22Rv1 (cell line): ENCODE results near the gene MED26.

Source experiments
- H3K27ac ChIP-seq: fragments of 450-650 bp; 2 replicates; pipeline ENCODE4 v1.5.1; 2017
- CTCF ChIP-seq: fragments of 450-650 bp; IDR thresholded peaks from 2 replicates; pipeline ENCODE4 v1.5.1; 2017; ENCODE audit warnings: mild to moderate bottlenecking
- ZFX ChIP-seq: fragments of 450-650 bp; IDR thresholded peaks from 2 replicates; pipeline ENCODE4 v1.6.1; 2017; ENCODE audit warnings: antibody characterized with exemption, borderline replicate concordance

MED26 gene

GRCh38 chr19:16542910-16543472, 85.0 kb downstream of the MED26 start:
- no peak for TF ChIP-seq CTCF
- no peak for TF ChIP-seq ZFX
- H3K27ac ChIP-seq = peak overlapping the region; percentile 70

GRCh38 chr19:16542045-16542909, 85.7 kb downstream of the MED26 start, which contains the start of gene CHERP:
Gene CHERP (minus strand): TSS chr19:16542437. CDS start chr19:16542378, 59 bp downstream.
- peak within 1 kb of the TSS; percentile 70 for H3K27ac ChIP-seq
- TF ChIP-seq ZFX (no peak), CTCF (no peak)

GRCh38 chr19:16541526-16542044, 86.4 kb downstream of the MED26 start:
- peak overlapping the region; percentile 70 for H3K27ac ChIP-seq
- TF ChIP-seq CTCF = no peak
- no peak for TF ChIP-seq ZFX

GRCh38 chr19:16540948-16541347, 87.1 kb downstream of the MED26 start:
- peak overlapping the region; percentile 70; the same call in 1 of the 2 replicates for H3K27ac ChIP-seq
- TF ChIP-seq ZFX = no peak
- no peak for TF ChIP-seq CTCF

- H3K27ac ChIP-seq = no peak overlapping the region
- no peak for TF ChIP-seq CTCF
- TF ChIP-seq ZFX = no peak
Observed at GRCh38 chr19:16537111-16537510, 90.9 kb downstream of the MED26 start.

- no peak overlapping the region for H3K27ac ChIP-seq
- TF ChIP-seq ZFX (no peak), CTCF (no peak)
Observed at GRCh38 chr19:16536130-16536529, 91.9 kb downstream of the MED26 start.

- no peak overlapping the region for H3K27ac ChIP-seq
- TF ChIP-seq ZFX = no peak
- no peak for TF ChIP-seq CTCF
Observed at GRCh38 chr19:16535381-16535780, 92.6 kb downstream of the MED26 start.
